BJ (cell line): ENCODE results near the gene MIB2. TPM values are rescaled to one million over a fixed set of nuclear protein-coding genes. Genes with fewer than 3 reads are reported as not detected.

Experiments used
- CTCF ChIA-PET: fragments of 350-600 bp; formaldehyde crosslinking; extraction: SDS; loops from one replicate; lab custom pipeline; 2021; ENCODE audit warnings: antibody characterized with exemption, inconsistent platforms; lab: Yijun Ruan, JAX
- POLR2A ChIA-PET: fragments of 300-600 bp; sonication (Branson Sonifier 250); formaldehyde crosslinking; extraction: SDS; loops from one replicate; lab custom pipeline; 2021; ENCODE audit warnings: antibody characterized with exemption; lab: Charles Lee
- DNase-seq: peaks from one replicate; pipeline ENCODE4 v3.0.0-alpha.2; 2011; ENCODE audit warnings: low read depth
- H3K27me3 ChIP-seq: 2 replicates; pipeline ENCODE4 v1.6.0; 2011; ENCODE audit warnings: low read length; ENCODE audit not compliant: control insufficient read depth, insufficient read depth
- H3K36me3 ChIP-seq: 2 replicates; pipeline ENCODE4 v1.5.1; 2011; ENCODE audit warnings: low read length; ENCODE audit not compliant: control insufficient read depth, insufficient read depth
- H3K4me3 ChIP-seq: 2 replicates; pipeline ENCODE4 v1.5.1; 2011; ENCODE audit warnings: low read depth, mild to moderate bottlenecking, control low read depth, low read length
- polyA plus RNA-seq: library from polyadenylated mRNA; depleted of rRNA; stranded (reverse); fragments of >200 nt; gene quantifications from 2 replicates; pipeline ENCODE4 v1.2.3, GENCODE V29; 2011
- TF ChIP-seq, protein P1 (sequence below): IDR thresholded peaks from 2 replicates; pipeline ENCODE4 v1.5.1; 2011; ENCODE audit warnings: low read depth, mild to moderate bottlenecking, control low read depth, inconsistent platforms, low read length, moderate library complexity; ENCODE audit not compliant: insufficient read depth

MIB2 gene
- polyA plus RNA-seq, 1 experiment = 23.1 TPM

DNA sequence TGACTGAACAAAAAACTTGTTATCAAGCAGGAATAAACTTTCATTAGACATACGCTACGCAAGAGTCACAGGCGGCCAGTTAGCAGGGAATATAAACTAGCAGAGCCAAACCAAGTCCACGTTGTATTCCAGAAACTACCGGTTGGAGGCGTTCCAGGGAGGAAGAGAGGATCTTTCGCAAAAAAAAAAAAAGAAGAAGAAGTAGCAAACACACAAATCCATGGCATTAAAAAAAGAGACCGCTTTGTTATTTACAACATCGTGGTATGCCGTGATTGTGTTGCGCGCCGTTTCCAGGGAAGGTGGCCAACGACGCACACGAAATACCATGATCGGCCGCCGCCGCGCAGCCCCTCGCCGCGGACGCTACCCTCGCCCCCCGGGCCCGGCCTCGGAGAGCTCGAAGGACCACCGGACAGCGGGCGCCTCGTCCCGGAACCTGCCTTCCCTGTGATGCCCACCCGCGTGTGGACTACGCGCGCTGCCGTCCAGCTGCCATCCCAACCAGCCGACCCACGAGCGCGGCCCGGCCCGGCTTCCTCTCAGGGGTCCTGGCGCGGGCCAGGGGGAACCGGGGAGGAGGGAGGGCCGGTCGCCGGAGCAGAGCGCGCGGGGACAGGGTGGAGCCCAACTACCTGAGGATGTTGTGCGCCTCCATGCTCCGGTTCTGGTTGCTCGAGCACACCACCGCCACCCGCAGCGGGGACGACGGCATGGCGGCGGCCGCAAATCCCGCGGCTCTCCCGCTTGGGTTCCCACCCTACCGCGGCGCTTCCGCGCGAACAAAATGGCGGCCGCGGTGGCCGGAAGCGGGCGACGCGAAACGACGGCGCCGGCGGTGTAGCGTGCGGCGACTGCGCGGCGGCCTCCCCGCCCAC, 41.2 kb upstream of the MIB2 start:
- ChIA-PET CTCF (no interaction called here), POLR2A (no interaction called here)
- H3K4me3 ChIP-seq = peak overlapping the region; percentile 100
- H3K36me3 ChIP-seq = no peaks in the 10 kb centered on the region; the same call in 1 of the 2 replicates
- no peak for DNase-seq
- TF ChIP-seq, protein P1, sequence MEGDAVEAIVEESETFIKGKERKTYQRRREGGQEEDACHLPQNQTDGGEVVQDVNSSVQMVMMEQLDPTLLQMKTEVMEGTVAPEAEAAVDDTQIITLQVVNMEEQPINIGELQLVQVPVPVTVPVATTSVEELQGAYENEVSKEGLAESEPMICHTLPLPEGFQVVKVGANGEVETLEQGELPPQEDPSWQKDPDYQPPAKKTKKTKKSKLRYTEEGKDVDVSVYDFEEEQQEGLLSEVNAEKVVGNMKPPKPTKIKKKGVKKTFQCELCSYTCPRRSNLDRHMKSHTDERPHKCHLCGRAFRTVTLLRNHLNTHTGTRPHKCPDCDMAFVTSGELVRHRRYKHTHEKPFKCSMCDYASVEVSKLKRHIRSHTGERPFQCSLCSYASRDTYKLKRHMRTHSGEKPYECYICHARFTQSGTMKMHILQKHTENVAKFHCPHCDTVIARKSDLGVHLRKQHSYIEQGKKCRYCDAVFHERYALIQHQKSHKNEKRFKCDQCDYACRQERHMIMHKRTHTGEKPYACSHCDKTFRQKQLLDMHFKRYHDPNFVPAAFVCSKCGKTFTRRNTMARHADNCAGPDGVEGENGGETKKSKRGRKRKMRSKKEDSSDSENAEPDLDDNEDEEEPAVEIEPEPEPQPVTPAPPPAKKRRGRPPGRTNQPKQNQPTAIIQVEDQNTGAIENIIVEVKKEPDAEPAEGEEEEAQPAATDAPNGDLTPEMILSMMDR = peak; percentile 25; the same call in 1 of the 2 replicates
- H3K27me3 ChIP-seq = peaks cover 1% of the 10 kb centered on the region; the same call in 1 of the 2 replicates

DNA sequence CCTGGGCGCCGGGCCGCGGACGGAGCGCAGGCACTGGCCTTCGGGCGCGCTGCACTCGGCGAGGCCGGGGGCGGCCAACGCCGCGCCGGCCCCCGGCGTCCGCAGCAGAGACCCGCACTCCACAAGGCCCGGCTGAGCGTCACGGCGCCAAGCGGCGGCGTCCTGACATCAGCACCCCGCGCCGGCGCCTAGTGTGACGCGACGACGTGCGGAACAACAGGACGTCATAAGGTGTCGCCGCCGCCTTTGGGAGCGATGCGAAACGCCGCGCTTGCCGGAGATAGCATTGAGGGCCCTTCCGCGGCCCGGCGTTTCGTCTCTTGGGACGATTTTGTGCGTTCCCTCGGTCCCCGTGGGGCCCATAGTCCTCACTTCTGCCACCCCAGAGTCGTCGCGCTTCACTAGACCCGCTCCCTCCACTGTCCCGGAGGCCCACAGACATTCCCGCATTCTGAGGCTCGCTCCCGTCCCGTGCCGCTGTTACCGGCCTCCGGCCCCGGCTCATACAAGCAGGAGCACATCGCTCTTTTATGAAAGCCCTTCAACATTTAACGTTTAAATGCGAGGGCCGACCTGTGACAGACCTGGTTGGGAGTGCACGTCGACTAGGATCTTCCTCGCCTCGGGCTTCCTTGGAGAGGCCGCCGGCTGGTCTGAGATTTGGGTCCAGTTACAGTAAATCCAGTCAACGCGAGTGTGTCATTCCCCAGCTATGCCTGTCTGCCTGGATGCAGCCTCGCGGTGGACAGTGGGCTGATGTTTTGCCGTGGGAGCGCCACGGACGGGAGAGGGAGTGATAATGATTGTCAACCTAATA, 40.4 kb upstream of the MIB2 start, which contains the start of gene SSU72:
TSS of gene SSU72 (minus strand) at position 143 of the 817 bp plus-strand sequence. CDS start 306 bp downstream, outside the sequence.
- CTCF ChIA-PET = interaction anchor here (1.5 kb wide), 1 partner anchor 22 kb away, joined by 3 read pairs; no protein-coding TSS in a partner anchor
- peaks cover 1% of the 10 kb centered on the region; the same call in 1 of the 2 replicates for H3K27me3 ChIP-seq
- peak; percentile 31 for DNase-seq
- H3K36me3 ChIP-seq = no peaks in the 10 kb centered on the region
- TF ChIP-seq, protein P1 = no peak
- H3K4me3 ChIP-seq = peak within 1 kb of the TSS; percentile 100
- POLR2A ChIA-PET = no interaction called here

DNA sequence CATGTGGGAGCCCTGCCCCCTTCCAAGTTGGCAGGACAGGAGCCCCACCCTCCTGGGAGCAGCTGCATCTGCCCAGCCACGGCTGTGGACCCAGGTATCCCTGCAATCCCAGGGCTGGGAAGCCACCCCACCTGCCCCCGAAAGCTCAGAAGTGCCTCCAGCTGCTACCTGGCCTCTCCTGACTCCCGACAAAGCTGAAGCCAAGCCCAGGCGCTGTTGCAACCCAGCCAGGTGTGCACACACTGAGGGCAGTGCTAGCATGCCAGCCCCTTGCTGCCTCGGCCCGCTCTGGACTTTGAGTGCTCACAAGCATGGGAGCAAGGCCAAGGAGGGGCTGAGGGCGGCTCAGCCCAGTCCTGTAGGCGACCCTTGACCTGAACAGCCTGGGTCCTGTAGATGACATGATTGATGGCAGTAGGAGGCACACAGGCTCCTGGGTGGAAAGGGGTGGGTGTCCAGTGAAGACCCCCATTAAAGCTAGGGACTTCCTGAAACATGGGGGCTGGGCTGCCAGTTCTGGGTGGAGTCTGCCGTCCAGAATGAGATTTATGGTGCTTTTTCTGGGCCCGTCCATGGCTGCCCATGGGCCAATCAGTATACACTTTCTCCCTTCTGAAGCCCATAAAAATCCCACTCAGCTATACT, 37.8 kb upstream of the MIB2 start:
- Histone ChIP-seq H3K36me3 (no peaks in the 10 kb centered on the region), H3K4me3 (no peak overlapping the region), H3K27me3 (peaks cover 3% of the 10 kb centered on the region; the same call in 1 of the 2 replicates)
- no peak for DNase-seq
- TF ChIP-seq, protein P1 = no peak
- ChIA-PET POLR2A (no interaction called here), CTCF (no interaction called here)

DNA sequence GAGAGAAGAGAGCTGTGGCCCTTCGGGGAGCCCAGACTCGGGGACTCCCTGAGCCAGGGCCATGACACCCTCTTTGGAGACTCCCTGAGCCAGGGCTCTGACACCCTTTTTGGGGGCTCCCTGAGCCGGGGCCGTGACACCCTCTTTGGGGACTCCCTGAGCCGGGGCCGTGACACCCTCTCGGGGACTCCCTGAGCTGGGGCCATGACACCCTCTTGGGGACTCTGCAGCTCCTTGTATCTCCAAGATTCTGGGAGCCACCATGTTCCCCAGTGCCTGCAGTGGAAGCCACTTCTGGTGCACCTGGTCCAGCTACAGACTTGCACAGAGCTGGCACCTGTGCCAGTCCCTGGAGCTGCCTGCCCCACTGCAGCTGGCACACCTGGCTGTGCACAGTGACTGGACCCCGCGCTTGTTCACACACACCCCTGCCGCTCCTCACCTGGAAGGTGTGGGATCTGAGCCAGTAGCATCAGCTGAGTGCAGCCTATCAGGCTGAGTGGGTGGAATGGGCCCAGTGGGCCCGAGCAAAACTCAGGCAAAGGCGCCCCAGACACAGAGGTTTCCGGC, 36.8 kb upstream of the MIB2 start:
- ChIA-PET CTCF (interaction anchor here (0.7 kb wide), 1 partner anchor 9 kb away, joined by 3 read pairs; no protein-coding TSS in a partner anchor), POLR2A (no interaction called here)
- DNase-seq = no peak

More for the DNA sequence above, 36.8 kb upstream of the MIB2 start:
- Histone ChIP-seq H3K4me3 (no peak overlapping the region), H3K27me3 (peaks cover 3% of the 10 kb centered on the region; the same call in 1 of the 2 replicates), H3K36me3 (no peaks in the 10 kb centered on the region)
- TF ChIP-seq, protein P1 = no peak
